ENCODE data around the gene GNAL.

- TF ChIP-seq CTCF (IDR thresholded peaks at IDR 0.05) (no peak), POLR2AphosphoS5 (IDR thresholded peaks at IDR 0.05) (no peak)
Observed at GRCh38 chr18:11739893-11740292, 50.8 kb downstream of the GNAL start.
